IMR-90 (cell line): ENCODE results near the gene HSFX4. TPM values are rescaled to one million over a fixed set of nuclear protein-coding genes. Genes with fewer than 3 reads are reported as not detected.
"Not testable (repeated sequence)": the region's sequence is repeated elsewhere in the genome, so short reads cannot be mapped to it uniquely, and the experiment has no call there.

Experiments
- ATAC-seq: fragments of 200-7000 bp; cut with Tn5 transposase; 2 replicates; pipeline ENCODE4 v1.9.1; 2020; ENCODE audit warnings: low read depth, mild to moderate bottlenecking, moderate library complexity
- BruUV-seq: library from RNA; stranded (reverse); fragments of 400-500 nt; replicated peaks from 2 replicates; lab custom pipeline; 2021; lab: Mats Ljungman, UMichigan
- CTCF ChIA-PET: fragments of 300-600 bp; formaldehyde crosslinking; extraction: SDS; loops from one replicate; lab custom pipeline; 2021; ENCODE audit warnings: antibody characterized with exemption; lab: Yijun Ruan, JAX
- POLR2A ChIA-PET: fragments of 300-600 bp; sonication (Branson Sonifier 250); formaldehyde crosslinking; loops from one replicate; lab custom pipeline; 2022; ENCODE audit warnings: antibody characterized with exemption; ENCODE audit not compliant: unreplicated experiment; lab: Charles Lee
- DNase-seq: peaks from one replicate; pipeline ENCODE4 v3.0.0; 2013
- H2AFZ ChIP-seq: replicated peaks from 2 replicates; pipeline ENCODE3; 2013; ENCODE audit warnings: low read length, mild to moderate bottlenecking; ENCODE audit not compliant: poor library complexity
- H2AK5ac ChIP-seq: 2 replicates; pipeline ENCODE4 v1.6.1; 2013; ENCODE audit warnings: low read depth, low read length, inconsistent platforms
- H2AK9ac ChIP-seq: replicated peaks from 2 replicates; pipeline ENCODE3; 2013; ENCODE audit warnings: mild to moderate bottlenecking, low read depth, low read length, moderate library complexity; ENCODE audit not compliant: poor library complexity
- H2BK120ac ChIP-seq: 2 replicates; pipeline ENCODE4 v1.6.1; 2013; ENCODE audit warnings: low read depth, low read length, inconsistent platforms
- H2BK15ac ChIP-seq: 3 replicates; pipeline ENCODE4 v1.6.1; 2013; ENCODE audit warnings: low read depth, low read length, inconsistent platforms
- H2BK20ac ChIP-seq: 2 replicates; pipeline ENCODE4 v1.6.1; 2013; ENCODE audit warnings: low read depth, mild to moderate bottlenecking, inconsistent platforms, low read length, moderate library complexity
- H2BK5ac ChIP-seq: 2 replicates; pipeline ENCODE4 v1.6.1; 2013; ENCODE audit warnings: mild to moderate bottlenecking, low read depth, low read length, inconsistent platforms; ENCODE audit not compliant: poor library complexity, severe bottlenecking
- H3K14ac ChIP-seq: replicated peaks from 2 replicates; pipeline ENCODE4 v1.6.1; 2013; ENCODE audit warnings: low read depth, low read length, inconsistent platforms
- H3K18ac ChIP-seq: 2 replicates; pipeline ENCODE4 v1.6.1; 2013; ENCODE audit warnings: low read depth, low read length, control low read depth
- H3K23ac ChIP-seq: 2 replicates; pipeline ENCODE4 v1.6.1; 2013; ENCODE audit warnings: low read depth, low read length, inconsistent platforms
- H3K27ac ChIP-seq: 2 replicates; pipeline ENCODE4 v1.5.1; 2013; ENCODE audit warnings: mild to moderate bottlenecking, control low read depth, low read length; ENCODE audit not compliant: insufficient read depth
- H3K27me3 ChIP-seq: 2 replicates; pipeline ENCODE4 v1.6.1; 2013; ENCODE audit warnings: low read length; ENCODE audit not compliant: control insufficient read depth, insufficient read depth
- H3K36me3 ChIP-seq: 2 replicates; pipeline ENCODE4 v1.6.1; 2013; ENCODE audit warnings: low read length, mixed read lengths; ENCODE audit not compliant: control insufficient read depth, insufficient read depth
- H3K4ac ChIP-seq: 2 replicates; pipeline ENCODE4 v1.6.1; 2013; ENCODE audit warnings: low read depth, low read length, inconsistent platforms
- H3K4me1 ChIP-seq: 2 replicates; pipeline ENCODE4 v1.6.1; 2013; ENCODE audit warnings: low read length, mixed read lengths; ENCODE audit not compliant: control insufficient read depth, insufficient read depth
- H3K4me2 ChIP-seq: 2 replicates; pipeline ENCODE4 v1.6.1; 2013; ENCODE audit warnings: low read depth, mild to moderate bottlenecking, control low read depth, low read length, moderate library complexity
- H3K4me3 ChIP-seq: 2 replicates; pipeline ENCODE4 v1.5.1; 2013; ENCODE audit warnings: low read depth, mild to moderate bottlenecking, control low read depth, low read length, moderate library complexity; ENCODE audit not compliant: insufficient read depth
- H3K56ac ChIP-seq: 2 replicates; pipeline ENCODE4 v1.6.1; 2013; ENCODE audit warnings: low read length, inconsistent platforms; ENCODE audit not compliant: insufficient read depth; ENCODE audit errors: extremely low read depth
- H3K79me1 ChIP-seq, 2 experiments: 2 replicates each; pipeline ENCODE4 v1.6.1; 2013; ENCODE audit warnings: low read length in 2 of 2, inconsistent platforms in 1 of 2, low read depth in 1 of 2
- H3K9ac ChIP-seq: 2 replicates; pipeline ENCODE4 v1.6.1; 2013; ENCODE audit warnings: low read depth, low read length, control low read depth
- H3K9me1 ChIP-seq: 2 replicates; pipeline ENCODE4 v1.6.1; 2013; ENCODE audit warnings: low read length, inconsistent platforms; ENCODE audit not compliant: insufficient read depth
- H3K9me3 ChIP-seq: 2 replicates; pipeline ENCODE4 v1.6.1; 2013; ENCODE audit warnings: low read length; ENCODE audit not compliant: control insufficient read depth, insufficient read depth
- H4K20me1 ChIP-seq: 2 replicates; pipeline ENCODE4 v1.6.1; 2013; ENCODE audit warnings: low read length, inconsistent platforms; ENCODE audit not compliant: insufficient read depth
- H4K5ac ChIP-seq: 2 replicates; pipeline ENCODE4 v1.6.1; 2013; ENCODE audit warnings: mild to moderate bottlenecking, low read depth, low read length, control low read depth
- H4K8ac ChIP-seq, 2 experiments: 2 replicates each; pipeline ENCODE4 v1.6.1; 2013; ENCODE audit warnings: low read depth in 2 of 2, low read length in 2 of 2, control low read depth in 1 of 2, inconsistent platforms in 1 of 2
- H4K91ac ChIP-seq: 2 replicates; pipeline ENCODE4 v1.6.1; 2013; ENCODE audit warnings: low read depth, low read length, inconsistent platforms; ENCODE audit not compliant: insufficient read depth
- BHLHE40 ChIP-seq: fragments of 150-350 bp; IDR thresholded peaks from 2 replicates; pipeline ENCODE4 v1.6.1; 2016; ENCODE audit warnings: mild to moderate bottlenecking, low read depth, low read length
- MAFK ChIP-seq: IDR thresholded peaks from 2 replicates; pipeline ENCODE4 v1.6.1; 2012; ENCODE audit warnings: low read depth, low read length, improper control_type of control experiment
- MXI1 ChIP-seq: IDR thresholded peaks from 2 replicates; pipeline ENCODE4 v1.6.1; 2012; ENCODE audit warnings: low read depth, mild to moderate bottlenecking, low read length, moderate library complexity, borderline replicate concordance
- NFE2L2 ChIP-seq: fragments of 150-350 bp; IDR thresholded peaks from 2 replicates; pipeline ENCODE4 v1.6.1; 2016; ENCODE audit warnings: low read depth, mild to moderate bottlenecking, low read length
- POLR2A ChIP-seq: IDR thresholded peaks from 2 replicates; pipeline ENCODE4 v1.6.1; 2012; ENCODE audit warnings: mild to moderate bottlenecking, low read depth, low read length
- WGBS, 2 experiments: methylation state at CpG; one replicate each; pipeline versions ENCODE4 v1.1.5 to v1.1.7; 2013; ENCODE audit warnings: missing lambda C conversion rate in 2 of 2; ENCODE audit not compliant: insufficient read length in 1 of 2; ENCODE audit errors: extremely low coverage in 2 of 2; 5-methylcytosine and 5-hydroxymethylcytosine counted together
- dilution Hi-C: fragments of 300-500 bp; cut with HindIII; formaldehyde crosslinking; loops from one replicate; pipeline ENCODE4 v1.14.3; 2018; ENCODE audit warnings: low sequenced_read_pairs; ENCODE audit not compliant: unreplicated experiment
- in situ Hi-C: fragments of 300-500 bp; cut with MboI; formaldehyde crosslinking; loops from 3 replicates; pipeline ENCODE4 v1.14.3; 2019; ENCODE audit warnings: low sequenced_read_pairs, inconsistent platforms, mixed read lengths
- intact Hi-C: fragments of 100-400 bp; cut with micrococcal nuclease; formaldehyde crosslinking; loops from 2 replicates; pipeline ENCODE4 v1.10.0; 2022
- polyA plus RNA-seq, 3 experiments: library from polyadenylated mRNA; depleted of rRNA; stranded (reverse); fragments of >200 nt; gene quantifications; 2 replicates each; pipeline ENCODE4 v1.2.3, GENCODE V29; 2012; ENCODE audit warnings: low replicate concordance in 1 of 3
- total RNA-seq: library from RNA; depleted of rRNA; stranded (reverse); fragments of >200 nt; gene quantifications from 2 replicates; pipeline ENCODE4 v1.2.3, GENCODE V29; 2012
- TF ChIP-seq, protein P1 (sequence below): conservative IDR thresholded peaks from 2 replicates; pipeline ENCODE4 v1.5.1; 2012; ENCODE audit warnings: mild to moderate bottlenecking, low read depth, low read length, improper control_type of control experiment

Gene HSFX4
- total and polyA plus RNA-seq, 2 of the 4 experiments (the other 2 are of a cell fraction): not detected

DNA sequence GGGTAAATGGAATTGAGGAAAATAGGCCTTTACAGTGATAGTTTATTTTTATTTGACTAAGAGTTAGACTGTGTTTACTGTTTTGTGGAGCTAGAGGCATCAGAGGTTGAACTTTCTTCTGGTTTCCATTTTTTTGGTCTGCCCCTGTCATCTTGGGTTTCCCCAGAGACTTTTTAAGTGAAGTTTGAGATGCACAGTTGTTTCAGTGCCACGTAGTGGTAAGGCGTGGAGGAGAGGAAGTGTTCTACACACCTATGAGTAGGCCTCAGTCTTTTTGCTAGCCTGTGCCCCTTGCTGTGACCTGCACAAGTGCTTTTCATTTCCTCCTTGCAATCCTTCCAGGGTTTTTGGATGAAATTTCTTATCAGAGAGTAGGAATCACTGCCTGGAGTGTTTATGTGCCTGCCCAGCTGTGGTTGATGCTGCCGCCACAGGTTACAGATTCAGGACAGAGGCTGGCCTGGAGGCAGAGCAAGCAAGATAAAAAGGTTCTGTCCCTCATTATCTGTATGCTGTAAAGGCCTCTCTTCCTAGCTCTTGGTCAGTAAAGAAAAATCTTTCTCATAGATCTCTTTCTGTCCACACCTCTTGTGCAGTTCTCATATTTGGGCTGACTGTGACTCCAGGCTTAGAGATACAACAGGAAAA is 12.5 kb upstream of the HSFX4 start:
- Histone ChIP-seq H2AK9ac (no peak overlapping the region), H2AK5ac (no peak overlapping the region), H4K91ac (no peak overlapping the region), H4K5ac (no peak overlapping the region), H2BK20ac (no peak overlapping the region), H2BK5ac (no peak overlapping the region), H3K23ac (no peak overlapping the region), H3K9me3 (no peaks in the 10 kb centered on the region), H3K56ac (no peak overlapping the region), H3K9me1 (no peaks in the 10 kb centered on the region), H3K4me1 (no peaks in the 10 kb centered on the region; the same call in 1 of the 2 replicates), H3K4me2 (no peak overlapping the region), H2AFZ (no peak overlapping the region), H2BK120ac (no peak overlapping the region), H3K18ac (no peak overlapping the region), H3K79me1 (no peaks in the 10 kb centered on the region), H3K36me3 (no peaks in the 10 kb centered on the region), H3K9ac (no peak overlapping the region), H3K27me3 (no peaks in the 10 kb centered on the region), H3K27ac (no peak overlapping the region), H4K20me1 (no peaks in the 10 kb centered on the region), H3K4me3 (no peak overlapping the region), H4K8ac (no peak overlapping the region), H3K14ac (no peak overlapping the region), H2BK15ac (no peak overlapping the region), H3K4ac (no peak overlapping the region)
- POLR2A ChIA-PET: no interaction called here
- TF ChIP-seq MAFK (no peak), NFE2L2 (no peak), POLR2A (no peak), BHLHE40 (no peak), MXI1 (no peak)
- TF ChIP-seq, protein P1, sequence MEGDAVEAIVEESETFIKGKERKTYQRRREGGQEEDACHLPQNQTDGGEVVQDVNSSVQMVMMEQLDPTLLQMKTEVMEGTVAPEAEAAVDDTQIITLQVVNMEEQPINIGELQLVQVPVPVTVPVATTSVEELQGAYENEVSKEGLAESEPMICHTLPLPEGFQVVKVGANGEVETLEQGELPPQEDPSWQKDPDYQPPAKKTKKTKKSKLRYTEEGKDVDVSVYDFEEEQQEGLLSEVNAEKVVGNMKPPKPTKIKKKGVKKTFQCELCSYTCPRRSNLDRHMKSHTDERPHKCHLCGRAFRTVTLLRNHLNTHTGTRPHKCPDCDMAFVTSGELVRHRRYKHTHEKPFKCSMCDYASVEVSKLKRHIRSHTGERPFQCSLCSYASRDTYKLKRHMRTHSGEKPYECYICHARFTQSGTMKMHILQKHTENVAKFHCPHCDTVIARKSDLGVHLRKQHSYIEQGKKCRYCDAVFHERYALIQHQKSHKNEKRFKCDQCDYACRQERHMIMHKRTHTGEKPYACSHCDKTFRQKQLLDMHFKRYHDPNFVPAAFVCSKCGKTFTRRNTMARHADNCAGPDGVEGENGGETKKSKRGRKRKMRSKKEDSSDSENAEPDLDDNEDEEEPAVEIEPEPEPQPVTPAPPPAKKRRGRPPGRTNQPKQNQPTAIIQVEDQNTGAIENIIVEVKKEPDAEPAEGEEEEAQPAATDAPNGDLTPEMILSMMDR: no peak
- peak; percentile 1 for DNase-seq
- peak; percentile 24; the same call in 1 of the 2 replicates for ATAC-seq
- intact Hi-C loops (no loop called here), dilution Hi-C loops (no loop called here), in situ Hi-C loops (no loop called here)
- CTCF ChIA-PET: no interaction called here
- no TSS peak for BruUV-seq
- WGBS, 2 experiments: no CpG with 5 or more reads among the region's 3 CpGs

DNA sequence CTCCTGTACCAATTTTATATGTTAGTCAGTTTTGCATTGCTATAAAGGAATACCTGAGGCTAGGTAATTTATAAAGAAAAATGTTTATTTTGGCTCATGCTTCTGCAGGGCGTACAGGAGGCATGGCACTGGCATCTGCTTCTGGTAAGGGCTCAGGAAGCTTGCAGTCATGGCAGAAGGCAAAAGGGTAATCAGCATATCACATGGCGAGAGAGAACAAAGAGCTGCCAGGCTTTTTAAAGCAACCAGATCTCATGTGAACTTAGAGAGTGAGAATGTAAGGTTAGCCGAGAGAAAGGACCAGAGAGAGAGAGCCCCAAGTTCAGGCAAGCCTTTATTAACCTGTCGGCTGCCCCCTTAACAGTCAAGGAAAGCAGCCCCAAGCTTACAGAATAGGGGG is 5.5 kb upstream of the HSFX4 start:
- H3K18ac ChIP-seq, intact Hi-C loops, H3K27ac ChIP-seq, dilution Hi-C loops, H3K4me1 ChIP-seq, H2AFZ ChIP-seq, H4K20me1 ChIP-seq, H3K9me3 ChIP-seq, H2BK20ac ChIP-seq, H4K5ac ChIP-seq, H3K14ac ChIP-seq, H4K91ac ChIP-seq, in situ Hi-C loops, H3K56ac ChIP-seq, H3K79me1 ChIP-seq, POLR2A ChIA-PET, H3K9ac ChIP-seq, H2BK5ac ChIP-seq, H3K4ac ChIP-seq, H2AK5ac ChIP-seq, H3K36me3 ChIP-seq, H2BK120ac ChIP-seq, H3K9me1 ChIP-seq, H3K23ac ChIP-seq, H4K8ac ChIP-seq, DNase-seq, BruUV-seq, ATAC-seq, H3K27me3 ChIP-seq, CTCF ChIA-PET, H3K4me3 ChIP-seq, H3K4me2 ChIP-seq, H2AK9ac ChIP-seq, H2BK15ac ChIP-seq: not testable (repeated sequence)
- WGBS, 2 experiments: no CpG with 5 or more reads among the region's 4 CpGs
